GM12875 (cell line): ENCODE results near the gene CCL24.
"Not testable (repeated sequence)": the region's sequence is repeated elsewhere in the genome, so short reads cannot be mapped to it uniquely, and the experiment has no call there.

Source experiments
- H3K4me3 ChIP-seq: one replicate; pipeline ENCODE4 v1.5.1; 2011; ENCODE audit warnings: low read depth, low read length, control low read depth
- TF ChIP-seq, protein P1 (sequence below): IDR thresholded peaks from 2 replicates; pipeline ENCODE4 v1.5.1; 2011; ENCODE audit warnings: low read depth, mild to moderate bottlenecking, control low read depth, inconsistent platforms, low read length, moderate library complexity, borderline replicate concordance; ENCODE audit not compliant: insufficient read depth

Gene CCL24

DNA sequence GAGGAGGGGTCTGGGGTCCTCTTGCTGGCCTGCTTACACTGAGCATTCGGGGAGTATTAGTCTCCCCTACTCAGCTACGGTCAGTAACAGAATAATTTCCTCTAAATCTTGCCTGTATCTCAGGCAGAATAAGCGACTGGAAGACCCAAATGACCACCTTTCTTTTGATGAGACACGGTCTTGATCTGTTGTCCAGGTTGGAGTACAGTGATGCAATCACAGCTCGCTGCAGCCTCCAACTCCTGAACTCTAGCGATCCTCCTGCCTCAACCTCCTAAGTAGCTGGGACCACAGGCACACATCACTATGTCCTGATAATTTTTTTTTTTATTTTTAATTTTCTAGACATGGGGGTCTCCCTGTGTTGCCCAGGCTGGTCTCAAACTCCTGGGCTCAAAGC lies 17.2 kb downstream of the CCL24 start:
- H3K4me3 ChIP-seq = no peak overlapping the region
- TF ChIP-seq, protein P1, sequence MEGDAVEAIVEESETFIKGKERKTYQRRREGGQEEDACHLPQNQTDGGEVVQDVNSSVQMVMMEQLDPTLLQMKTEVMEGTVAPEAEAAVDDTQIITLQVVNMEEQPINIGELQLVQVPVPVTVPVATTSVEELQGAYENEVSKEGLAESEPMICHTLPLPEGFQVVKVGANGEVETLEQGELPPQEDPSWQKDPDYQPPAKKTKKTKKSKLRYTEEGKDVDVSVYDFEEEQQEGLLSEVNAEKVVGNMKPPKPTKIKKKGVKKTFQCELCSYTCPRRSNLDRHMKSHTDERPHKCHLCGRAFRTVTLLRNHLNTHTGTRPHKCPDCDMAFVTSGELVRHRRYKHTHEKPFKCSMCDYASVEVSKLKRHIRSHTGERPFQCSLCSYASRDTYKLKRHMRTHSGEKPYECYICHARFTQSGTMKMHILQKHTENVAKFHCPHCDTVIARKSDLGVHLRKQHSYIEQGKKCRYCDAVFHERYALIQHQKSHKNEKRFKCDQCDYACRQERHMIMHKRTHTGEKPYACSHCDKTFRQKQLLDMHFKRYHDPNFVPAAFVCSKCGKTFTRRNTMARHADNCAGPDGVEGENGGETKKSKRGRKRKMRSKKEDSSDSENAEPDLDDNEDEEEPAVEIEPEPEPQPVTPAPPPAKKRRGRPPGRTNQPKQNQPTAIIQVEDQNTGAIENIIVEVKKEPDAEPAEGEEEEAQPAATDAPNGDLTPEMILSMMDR = no peak

DNA sequence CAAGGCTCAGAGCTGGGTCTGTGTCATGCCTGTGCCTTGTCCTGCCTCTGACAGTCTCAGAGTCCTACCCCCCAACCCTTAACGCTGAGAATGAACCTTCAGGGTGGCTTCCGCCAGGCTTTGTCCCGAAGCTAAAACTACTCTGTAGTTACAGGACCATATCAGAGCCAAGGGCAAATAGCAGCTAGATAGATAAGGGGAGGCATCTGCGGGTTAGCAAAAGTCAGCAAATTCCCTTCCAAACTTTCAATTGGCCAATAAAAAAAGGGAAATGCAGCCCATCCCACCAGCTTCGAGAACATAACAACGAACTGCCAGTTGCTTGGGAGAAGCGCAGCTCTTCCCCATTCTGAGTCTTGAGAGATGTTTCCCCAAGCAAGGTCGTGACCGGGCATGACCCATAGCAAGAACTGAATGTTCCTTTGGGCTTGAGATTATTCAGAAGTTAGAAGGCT lies 17.7 kb downstream of the CCL24 start:
- H3K4me3 ChIP-seq = no peak overlapping the region
- TF ChIP-seq, protein P1 = no peak

DNA sequence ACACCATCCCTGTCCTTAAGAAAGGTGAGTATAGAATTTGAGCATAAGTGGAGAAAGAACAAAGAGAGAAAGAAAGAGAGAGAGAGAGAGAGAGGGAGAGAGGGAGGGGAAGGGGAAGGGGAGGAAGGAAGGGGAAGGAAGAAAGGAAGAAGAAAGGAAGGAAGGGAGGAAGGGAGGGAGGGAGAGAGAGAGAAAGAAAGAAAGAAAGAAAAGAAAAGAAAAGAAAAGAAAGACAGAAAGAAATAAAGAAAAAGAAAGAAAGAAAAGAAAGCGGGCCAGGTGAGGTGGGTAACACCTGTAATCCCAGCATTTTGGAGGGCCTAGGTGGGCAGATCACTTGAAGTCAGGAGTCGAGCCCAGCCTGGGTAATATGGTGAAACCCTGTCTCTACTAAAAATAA lies 19.9 kb downstream of the CCL24 start:
- TF ChIP-seq, protein P1 = no peak
- H3K4me3 ChIP-seq = no peak overlapping the region

DNA sequence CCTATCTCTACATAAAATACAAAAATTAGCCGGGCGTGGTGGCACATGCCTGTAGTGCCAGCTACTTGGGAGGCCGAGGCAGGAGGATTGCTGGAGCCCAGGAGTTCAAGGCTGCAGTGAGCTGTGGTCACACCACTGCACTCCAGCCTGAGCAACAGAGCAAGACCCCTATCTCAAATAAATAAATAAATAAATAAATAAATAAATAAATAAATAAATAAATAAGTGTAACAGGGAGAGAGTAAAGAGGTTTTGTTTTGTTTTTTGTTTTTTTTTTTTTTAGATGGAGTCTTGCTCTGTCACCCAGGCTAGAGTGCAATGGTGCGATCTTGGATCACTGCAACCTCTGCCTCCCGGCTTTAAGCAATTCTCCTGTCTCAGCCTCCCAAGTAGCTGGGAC lies 21.0 kb downstream of the CCL24 start:
- not testable (repeated sequence) for H3K4me3 ChIP-seq

DNA sequence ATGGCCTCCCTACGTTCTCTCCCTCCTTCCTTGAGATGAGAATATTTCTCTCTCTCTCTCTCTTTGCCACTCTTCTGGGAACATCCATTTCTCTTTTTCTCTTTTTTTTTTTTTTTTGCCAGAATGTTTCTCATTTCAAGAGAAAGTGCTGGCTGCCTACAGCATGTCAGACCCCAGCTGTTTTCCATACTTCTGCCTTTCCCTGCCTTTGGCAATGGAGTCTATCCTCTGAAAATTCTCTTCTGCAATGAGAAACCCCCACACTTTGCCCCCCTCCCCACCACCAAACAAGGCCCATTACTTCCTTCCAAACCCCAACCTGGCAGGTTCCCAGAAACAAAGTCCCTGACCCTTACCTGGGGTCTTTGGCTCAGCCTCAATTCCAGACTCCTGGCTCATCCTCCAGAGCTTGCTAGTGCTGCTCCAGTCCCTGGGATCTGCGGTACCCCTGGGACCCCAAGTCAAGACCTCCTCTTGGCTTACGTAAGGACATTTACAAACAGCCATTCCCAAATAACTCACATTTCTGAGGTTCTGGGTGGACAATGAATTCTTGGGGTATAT lies 24.2 kb downstream of the CCL24 start:
- TF ChIP-seq, protein P1 = no peak
- H3K4me3 ChIP-seq = no peak overlapping the region

DNA sequence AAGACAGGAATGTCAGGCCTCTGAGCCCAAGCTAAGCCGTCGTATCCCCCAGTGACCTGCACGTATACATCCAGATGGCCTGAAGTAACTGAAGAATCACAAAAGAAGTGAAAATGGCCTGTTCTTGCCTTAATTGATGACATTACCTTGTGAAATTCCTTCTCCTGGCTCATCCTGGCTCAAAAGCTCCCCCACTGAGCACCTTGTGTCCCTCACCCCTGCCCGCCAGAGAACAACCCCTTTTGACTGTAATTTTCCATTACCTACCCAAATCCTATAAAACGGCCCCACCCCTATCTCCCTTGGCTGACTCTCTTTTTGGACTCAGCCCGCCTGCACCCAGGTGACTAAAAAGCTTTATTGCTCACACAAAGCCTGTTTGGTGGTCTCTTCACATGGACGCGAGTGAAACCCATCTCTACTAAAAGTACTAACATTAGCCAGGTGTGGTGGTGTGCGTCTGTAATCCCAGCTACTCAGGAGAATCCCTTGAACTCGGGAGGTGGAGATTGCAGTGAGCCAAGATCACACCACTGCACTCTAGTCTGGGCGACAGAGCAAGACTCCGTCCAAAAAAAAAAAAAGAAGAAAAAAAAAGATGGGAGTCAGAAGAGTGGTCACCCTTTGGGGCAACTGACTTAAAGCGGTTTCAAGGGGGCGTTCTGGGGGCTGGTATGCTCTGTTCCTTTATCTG lies 25.3 kb downstream of the CCL24 start:
- not testable (repeated sequence) for H3K4me3 ChIP-seq

DNA sequence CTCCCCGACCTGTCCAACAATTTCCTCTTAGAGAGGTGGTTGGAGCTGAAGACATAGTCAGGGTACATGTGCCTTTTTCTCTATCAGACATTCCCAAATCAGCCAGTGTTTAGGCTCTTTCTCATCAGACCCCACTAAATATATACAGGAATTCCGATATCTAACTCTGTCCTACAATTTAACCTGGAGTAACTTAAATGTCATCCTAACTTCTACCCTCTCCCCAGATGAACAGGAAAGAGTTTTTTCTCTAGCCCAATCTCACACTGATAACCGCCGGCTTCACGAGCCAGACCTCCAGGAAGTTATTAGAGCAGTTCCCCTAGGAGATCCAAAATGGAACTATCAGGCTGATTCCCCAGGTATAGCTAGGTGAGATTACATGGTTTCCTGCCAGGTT lies 30.5 kb downstream of the CCL24 start:
- not testable (repeated sequence) for H3K4me3 ChIP-seq

DNA sequence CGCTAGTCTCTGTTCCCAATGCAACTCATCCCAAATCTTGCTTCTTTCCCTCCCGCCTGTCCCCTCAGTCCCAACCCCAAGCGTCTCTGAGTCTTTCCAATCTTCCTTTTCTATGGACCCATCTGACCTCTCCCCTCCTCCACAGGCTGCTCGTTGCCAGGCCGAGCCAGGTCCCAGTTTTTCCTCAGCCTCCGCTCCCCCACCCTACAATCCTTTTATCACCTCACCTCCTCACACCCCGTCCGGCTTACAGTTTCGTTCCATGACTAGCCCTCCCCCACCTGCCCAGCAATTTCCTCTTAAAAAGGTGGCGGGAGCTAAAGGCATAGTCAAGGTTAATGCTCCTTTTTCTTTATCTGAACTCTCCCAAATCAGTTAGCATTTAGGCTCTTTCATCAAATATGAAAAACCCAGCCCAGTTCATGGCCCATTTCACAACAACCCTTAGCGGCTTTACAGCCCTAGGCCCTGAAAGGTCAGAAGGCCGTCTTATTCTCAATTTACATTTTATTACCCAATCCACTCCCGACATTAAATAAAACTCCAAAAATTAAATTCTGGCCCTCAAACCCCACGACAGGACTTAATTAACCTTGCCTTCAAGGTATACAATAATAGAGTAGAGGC lies 32.8 kb downstream of the CCL24 start:
- H3K4me3 ChIP-seq = not testable (repeated sequence)

DNA sequence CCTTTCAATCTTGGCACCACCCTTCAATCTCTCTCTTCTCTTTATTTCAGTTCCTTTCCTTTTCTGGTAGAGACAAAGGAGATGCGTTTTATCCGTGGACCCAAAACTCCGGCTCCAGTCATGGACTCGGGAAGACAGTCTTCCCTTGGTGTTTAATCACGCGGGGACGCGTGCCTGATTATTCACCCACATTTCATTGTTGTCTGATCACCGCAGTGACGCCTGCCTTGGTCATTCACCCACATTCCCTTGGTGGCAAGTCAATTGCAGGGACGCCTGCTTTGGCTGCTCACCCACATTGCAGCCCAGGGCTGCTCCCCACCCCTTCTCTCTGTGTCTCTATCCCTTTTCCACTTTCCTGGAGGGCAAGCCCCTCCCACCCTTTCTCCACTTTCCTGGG lies 34.1 kb downstream of the CCL24 start:
- H3K4me3 ChIP-seq = not testable (repeated sequence)

DNA sequence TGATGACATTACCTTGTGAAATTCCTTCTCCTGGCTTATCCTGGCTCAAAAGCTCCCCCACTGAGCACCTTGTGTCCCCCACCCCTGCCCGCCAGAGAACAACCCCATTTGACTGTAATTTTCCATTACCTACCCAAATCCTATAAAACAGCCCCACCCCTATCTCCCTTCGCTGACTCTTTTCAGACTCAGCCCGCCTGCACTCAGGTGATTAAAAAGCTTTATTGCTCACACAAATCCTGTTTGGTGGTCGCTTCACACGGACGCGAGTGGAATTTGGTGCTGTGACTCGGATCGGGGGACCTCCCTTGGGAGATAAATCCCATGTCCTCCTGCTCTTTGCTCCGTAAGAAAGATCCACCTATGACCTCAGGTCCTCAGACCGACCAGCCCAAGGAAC lies 34.6 kb downstream of the CCL24 start:
- H3K4me3 ChIP-seq = not testable (repeated sequence)
